Nephron progenitor cell (in vitro differentiated cells): ENCODE results near the gene SV2C.
A peak's percentile ranks its signal among the peaks of the same experiment; 100 is the strongest.

Experiments used
- DNase-seq: peaks from one replicate; pipeline ENCODE4 v3.0.0; 2021
- H3K27ac Mint-ChIP-seq: 2 replicates; pipeline ENCODE4 v1.8.0; 2021; ENCODE audit warnings: mild to moderate bottlenecking, moderate library complexity, mixed read lengths
- H3K27me3 Mint-ChIP-seq: 2 replicates; pipeline ENCODE4 v1.8.0; 2021; ENCODE audit warnings: mild to moderate bottlenecking, low read depth, mixed read lengths; ENCODE audit not compliant: poor library complexity
- H3K36me3 Mint-ChIP-seq: 2 replicates; pipeline ENCODE4 v1.8.0; 2021; ENCODE audit warnings: low read depth, mixed read lengths
- H3K4me1 Mint-ChIP-seq: 2 replicates; pipeline ENCODE4 v1.8.0; 2021; ENCODE audit warnings: mixed read lengths
- H3K4me3 Mint-ChIP-seq: 2 replicates; pipeline ENCODE4 v1.8.0; 2021; ENCODE audit warnings: mild to moderate bottlenecking, moderate library complexity, mixed read lengths
- H3K9me3 Mint-ChIP-seq: 2 replicates; pipeline ENCODE4 v1.8.0; 2021; ENCODE audit warnings: mild to moderate bottlenecking, moderate library complexity, mixed read lengths
- CTCF ChIP-seq: fragments of 200-600 bp; sonication (generic); IDR thresholded peaks from 2 replicates; pipeline ENCODE4 v1.5.0; 2021; ENCODE audit warnings: antibody characterized with exemption

Gene SV2C

GRCh38 chr5:76134646-76135045, 51.5 kb downstream of the SV2C start:
- no peaks in the 10 kb centered on the region for H3K4me1 Mint-ChIP-seq
- no peak for DNase-seq
- no peak for TF ChIP-seq CTCF

GRCh38 chr5:76137887-76138542, 54.8 kb downstream of the SV2C start:
- Mint-ChIP-seq H3K36me3 (no peaks in the 10 kb centered on the region), H3K27me3 (no peaks in the 10 kb centered on the region), H3K4me3 (no peak overlapping the region), H3K4me1 (no peaks in the 10 kb centered on the region), H3K9me3 (no peaks in the 10 kb centered on the region), H3K27ac (no peak overlapping the region)
- DNase-seq: no peak
- no peak for TF ChIP-seq CTCF

More at GRCh38 chr5:76134646-76135045, 51.5 kb downstream of the SV2C start:
- H3K36me3 Mint-ChIP-seq: no peaks in the 10 kb centered on the region
- H3K9me3 Mint-ChIP-seq: no peaks in the 10 kb centered on the region
- no peak overlapping the region for H3K4me3 Mint-ChIP-seq
- H3K27me3 Mint-ChIP-seq: no peaks in the 10 kb centered on the region
- no peak overlapping the region for H3K27ac Mint-ChIP-seq

- Mint-ChIP-seq H3K36me3 (no peaks in the 10 kb centered on the region), H3K27ac (no peak overlapping the region), H3K4me3 (no peak overlapping the region), H3K4me1 (no peaks in the 10 kb centered on the region), H3K9me3 (no peaks in the 10 kb centered on the region), H3K27me3 (peaks cover 3% of the 10 kb centered on the region)
- no peak for DNase-seq
- no peak for TF ChIP-seq CTCF
Measured at GRCh38 chr5:76143884-76144283, 60.7 kb downstream of the SV2C start.

- H3K4me1 Mint-ChIP-seq: no peaks in the 10 kb centered on the region
- H3K9me3 Mint-ChIP-seq: no peaks in the 10 kb centered on the region
- DNase-seq: no peak
- H3K36me3 Mint-ChIP-seq: no peaks in the 10 kb centered on the region
- no peak overlapping the region for H3K27ac Mint-ChIP-seq
- no peak overlapping the region for H3K4me3 Mint-ChIP-seq
- no peak for TF ChIP-seq CTCF
- peaks cover 3% of the 10 kb centered on the region for H3K27me3 Mint-ChIP-seq
Measured at GRCh38 chr5:76144513-76145274, 61.5 kb downstream of the SV2C start.

GRCh38 chr5:76145945-76146344, 62.8 kb downstream of the SV2C start:
- Mint-ChIP-seq H3K4me3 (no peak overlapping the region), H3K27me3 (peaks cover 3% of the 10 kb centered on the region), H3K27ac (no peak overlapping the region), H3K4me1 (no peaks in the 10 kb centered on the region), H3K9me3 (no peaks in the 10 kb centered on the region), H3K36me3 (no peaks in the 10 kb centered on the region)
- no peak for DNase-seq
- peak; percentile 16 for TF ChIP-seq CTCF
